HG02943 (cell line): ENCODE data around the gene SHQ1.
"Not testable (repeated sequence)": the region's sequence is repeated elsewhere in the genome, so short reads cannot be mapped to it uniquely, and the experiment has no call there.

Experiments
- ATAC-seq: cut with Tn5 transposase; IDR thresholded peaks from one replicate; pipeline ENCODE4 v1.9.1; 2021; ENCODE audit warnings: mild to moderate bottlenecking, low read depth, moderate library complexity; ENCODE audit not compliant: unreplicated experiment

Gene SHQ1

GRCh38 chr3:72754582-72754981 is 93.7 kb downstream of the SHQ1 start:
- ATAC-seq: no peak

DNA sequence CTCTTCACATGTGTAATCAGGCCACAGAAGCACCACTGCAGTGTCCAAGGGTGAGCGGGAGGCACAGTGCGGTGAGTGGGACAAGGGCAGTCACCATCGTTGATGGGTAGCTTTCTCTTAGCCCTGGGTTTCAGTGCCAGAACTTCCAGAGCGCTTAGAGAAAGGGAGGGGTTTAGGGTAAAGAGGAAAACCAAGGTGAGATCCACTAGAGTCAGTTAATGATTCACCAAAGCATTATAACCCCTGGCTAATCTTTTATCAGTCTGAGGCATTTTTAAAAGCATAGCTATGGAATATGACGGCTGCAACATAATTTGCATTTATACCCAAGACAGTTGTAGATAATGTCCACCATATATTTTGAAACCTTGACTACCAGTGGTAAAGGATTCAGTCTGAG is 94.8 kb downstream of the SHQ1 start:
- no peak for ATAC-seq

DNA sequence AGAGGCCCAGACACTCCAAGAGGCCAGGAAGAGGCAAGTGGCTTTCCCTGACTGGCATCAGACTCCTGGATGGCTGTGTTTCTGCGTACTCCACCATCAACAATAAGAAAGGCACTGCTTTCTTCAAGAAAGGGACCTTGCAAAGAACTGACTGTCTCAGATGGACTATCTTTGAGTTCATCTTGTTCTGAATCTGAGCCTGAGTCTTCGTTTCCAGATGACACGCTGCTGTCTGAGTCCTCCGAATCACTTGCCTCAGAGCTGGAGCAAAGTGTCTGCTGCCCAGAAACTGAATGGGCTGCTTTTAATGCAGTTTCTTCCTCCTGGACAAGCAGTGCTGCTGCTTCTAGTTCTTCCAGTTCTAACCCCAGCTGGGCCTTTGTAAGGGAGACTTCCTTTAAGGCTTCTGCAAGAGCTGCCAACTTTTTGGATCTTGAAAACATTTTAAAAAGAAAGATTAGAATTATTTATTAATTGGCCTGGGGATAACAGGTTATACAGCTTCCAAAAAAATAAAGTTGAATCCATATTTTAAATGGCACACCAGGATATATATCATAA is 97.8 kb downstream of the SHQ1 start:
- ATAC-seq: no peak

GRCh38 chr3:72748659-72749058 is 99.6 kb downstream of the SHQ1 start:
- no peak for ATAC-seq

GRCh38 chr3:72746430-72747411 is 101.5 kb downstream of the SHQ1 start:
- ATAC-seq: no peak

DNA sequence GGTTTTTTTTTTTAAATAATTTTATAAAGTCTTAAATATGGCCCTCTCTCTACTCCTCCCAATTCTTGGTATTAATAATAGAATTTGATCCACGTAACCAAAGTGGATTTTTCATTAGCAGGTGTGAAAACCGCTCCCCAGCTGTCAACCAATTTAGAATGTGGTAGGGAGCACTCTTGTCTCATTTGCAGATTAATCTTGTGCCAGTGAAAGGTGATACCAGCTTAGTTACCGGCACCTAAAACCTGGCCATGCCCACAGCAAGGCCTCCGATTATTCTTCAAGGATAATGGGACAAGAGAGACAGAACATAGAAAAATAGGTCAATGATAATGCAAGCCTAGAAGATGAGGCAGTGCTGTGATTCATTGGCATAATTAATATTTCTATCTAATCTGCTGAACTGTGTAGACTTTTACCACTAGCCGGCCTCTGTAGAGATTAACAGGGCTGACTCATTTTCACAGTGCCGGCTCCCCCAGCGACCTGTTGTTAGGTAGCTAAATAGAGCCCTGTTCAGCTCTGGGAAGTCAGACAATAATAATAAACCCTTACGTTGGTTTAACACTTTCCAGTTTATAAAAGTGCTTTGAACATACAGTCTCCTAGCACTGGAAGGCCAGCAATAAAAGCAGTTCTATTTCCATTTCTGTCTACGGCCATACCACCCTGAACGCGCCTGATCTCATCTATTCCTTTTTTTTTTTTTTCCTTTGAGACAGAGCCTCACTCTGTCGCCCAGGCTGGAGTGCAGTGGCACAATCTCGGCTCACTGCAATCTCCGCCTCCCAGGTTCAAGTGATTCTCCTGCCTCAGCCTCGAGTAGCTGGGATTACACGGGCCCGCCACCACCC is 102.9 kb downstream of the SHQ1 start:
- ATAC-seq: no peak

DNA sequence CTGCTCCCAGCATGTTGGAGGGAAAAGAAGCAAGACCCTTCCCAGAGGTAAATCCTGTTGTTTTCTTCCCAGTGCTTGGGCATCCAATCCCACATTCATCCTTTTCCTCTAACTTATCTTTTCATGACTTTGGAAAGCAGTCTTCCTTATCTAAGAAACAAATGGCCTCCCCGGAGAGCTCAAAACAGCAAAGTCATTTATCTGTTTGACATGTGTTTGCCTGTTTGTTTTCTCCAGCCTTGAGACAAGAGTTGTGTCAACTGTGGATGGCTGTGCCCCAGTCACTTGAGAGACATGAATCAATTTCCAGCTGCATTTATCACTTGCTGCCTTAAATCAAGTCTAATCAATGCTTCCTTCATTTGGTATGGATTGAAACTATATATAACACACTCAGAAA is 103.9 kb downstream of the SHQ1 start:
- no peak for ATAC-seq

DNA sequence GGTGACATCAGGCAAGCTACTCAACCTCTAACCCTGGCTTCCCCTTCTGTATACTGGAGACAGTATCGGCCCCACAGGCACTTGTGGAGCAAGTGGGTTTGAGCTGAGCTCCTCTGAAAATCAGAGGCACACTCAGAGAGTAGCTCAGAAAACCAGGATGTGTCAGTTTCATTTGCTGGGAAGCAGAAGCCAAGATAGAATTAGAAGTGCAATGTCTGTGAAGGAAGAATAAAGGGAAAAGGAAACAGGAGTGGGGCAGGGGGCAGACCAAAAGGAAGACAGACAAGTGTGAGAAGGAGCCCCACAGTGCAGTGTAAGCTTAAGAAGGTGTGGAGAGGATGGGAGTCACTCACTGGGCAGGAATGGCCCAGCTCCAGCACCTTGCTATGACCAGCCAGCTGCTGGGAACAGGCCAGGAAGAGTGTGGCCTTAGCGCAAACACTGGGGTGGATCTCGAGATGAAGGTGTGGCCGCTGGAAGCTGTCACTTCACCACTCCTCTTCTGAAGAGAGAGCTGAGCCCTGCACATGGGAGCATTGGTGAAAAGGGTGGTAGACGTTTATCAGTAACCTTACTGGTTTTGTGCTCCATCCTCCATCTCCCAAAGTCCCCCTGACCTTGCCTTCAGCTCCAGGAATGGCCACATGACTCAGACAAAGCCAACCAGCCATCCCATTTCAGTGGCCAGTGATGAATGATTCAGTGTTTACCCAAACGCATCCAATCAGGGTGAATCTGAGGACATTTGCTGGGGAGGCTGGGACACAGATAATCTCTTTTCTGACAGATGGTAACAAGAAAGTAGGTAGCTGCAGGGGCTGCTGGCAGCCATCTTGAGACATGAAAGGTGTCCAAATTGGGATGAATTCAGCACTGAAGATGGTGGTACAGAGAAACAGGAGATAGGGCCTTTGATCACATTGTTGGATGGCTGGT is 108.4 kb downstream of the SHQ1 start:
- ATAC-seq: no peak

DNA sequence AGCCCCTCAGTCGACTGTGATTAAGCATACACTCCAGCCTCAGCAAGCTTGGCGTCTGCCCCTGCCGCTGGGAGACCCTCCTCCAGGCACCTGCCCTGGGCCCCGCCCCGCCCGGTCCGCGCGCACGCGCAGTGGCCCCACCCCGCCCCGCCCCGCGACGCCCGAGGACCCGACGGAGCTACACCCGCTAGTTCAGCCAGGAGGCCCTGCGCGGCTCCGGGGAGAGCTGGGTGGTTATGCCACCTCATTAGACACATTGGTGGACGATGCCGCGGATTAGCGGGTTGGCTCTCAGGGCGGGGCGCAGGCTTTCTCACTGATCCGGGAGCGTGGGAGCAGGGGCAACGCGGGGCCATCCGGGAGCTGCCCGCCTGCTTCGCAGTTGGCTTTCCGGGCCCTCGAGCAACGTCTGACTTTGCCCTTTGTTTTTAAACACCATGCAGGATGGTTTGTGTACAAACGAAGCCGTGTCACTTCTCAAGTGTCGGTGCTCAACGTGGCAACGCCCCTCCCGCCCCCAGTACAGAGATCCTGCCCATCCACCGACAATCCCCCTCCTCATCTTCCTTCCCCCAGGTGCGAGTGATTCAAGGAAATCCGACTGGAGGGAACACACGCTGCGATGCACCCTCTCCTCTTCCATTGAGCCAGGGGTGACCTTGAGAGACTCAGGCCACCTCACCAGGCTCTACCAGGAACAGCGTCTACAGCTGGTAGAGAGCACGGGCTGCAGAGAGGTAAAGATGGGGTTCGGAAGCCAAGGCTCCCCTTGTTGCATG is 109.3 kb downstream of the SHQ1 start:
- ATAC-seq: peak; percentile 69

DNA sequence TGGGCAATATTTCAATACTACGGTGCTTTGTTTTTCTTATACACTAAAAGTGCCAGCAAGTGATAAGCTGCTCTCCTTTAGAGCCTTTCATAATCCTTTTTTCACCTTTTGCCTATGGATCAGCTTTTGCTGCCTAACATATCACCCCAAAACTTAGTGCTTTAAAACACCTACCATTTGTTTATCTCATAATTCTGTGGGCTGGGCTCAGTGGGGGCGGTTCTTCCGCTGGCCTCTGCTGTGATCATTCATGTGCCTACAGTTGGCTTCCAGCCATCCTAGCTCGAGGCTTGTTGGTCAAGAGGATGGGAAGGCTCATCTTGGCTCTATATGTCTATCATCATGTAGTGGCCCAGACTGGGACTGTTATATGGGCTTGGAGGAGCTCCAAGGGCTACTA is 113.2 kb downstream of the SHQ1 start:
- not testable (repeated sequence) for ATAC-seq

DNA sequence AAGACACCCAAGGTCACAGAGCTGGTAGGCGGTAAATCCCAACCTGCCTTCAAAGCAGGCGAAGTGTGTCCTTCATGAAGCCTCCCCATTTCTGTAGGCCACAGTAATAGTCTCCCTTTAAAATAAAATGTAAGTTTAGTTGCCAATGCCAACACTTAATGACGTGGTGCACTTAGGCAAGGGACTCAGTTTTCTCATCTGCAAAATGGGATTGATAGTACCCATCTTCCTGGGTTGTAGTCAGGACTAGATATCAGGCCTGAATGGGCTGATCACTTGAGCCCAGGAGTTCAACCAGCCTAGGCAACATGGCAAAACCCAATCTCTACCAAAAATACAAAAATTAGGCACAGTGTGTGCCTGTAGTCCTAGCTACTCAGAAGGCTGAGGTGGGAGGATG is 114.6 kb downstream of the SHQ1 start:
- ATAC-seq: no peak

DNA sequence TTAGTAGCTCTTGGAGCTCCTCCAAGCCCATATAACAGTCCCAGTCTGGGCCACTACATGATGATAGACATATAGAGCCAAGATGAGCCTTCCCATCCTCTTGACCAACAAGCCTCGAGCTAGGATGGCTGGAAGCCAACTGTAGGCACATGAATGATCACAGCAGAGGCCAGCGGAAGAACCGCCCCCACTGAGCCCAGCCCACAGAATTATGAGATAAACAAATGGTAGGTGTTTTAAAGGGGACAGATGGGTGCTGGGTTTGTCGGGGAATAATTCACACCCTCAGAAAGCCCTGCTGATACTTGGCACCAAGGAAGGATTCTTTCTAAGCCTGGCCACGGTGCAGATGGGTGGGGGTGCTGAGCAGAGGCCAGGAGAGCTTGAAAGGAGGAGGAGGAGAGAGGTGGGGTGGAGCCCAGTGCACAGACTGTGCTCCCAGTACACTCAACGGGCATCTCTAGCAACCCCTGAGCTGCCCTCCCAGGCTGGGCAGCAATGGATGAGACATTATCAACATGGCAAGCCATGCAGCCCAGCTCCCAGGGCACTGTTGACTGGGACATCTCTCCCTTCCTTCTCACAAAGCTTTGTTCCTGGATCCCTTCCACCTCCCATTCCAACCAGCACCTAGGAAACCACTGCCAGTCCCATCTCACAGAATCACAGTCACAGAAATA is 115.4 kb downstream of the SHQ1 start:
- ATAC-seq: not testable (repeated sequence)

GRCh38 chr3:72728958-72729467 is 119.2 kb downstream of the SHQ1 start:
- ATAC-seq: no peak

DNA sequence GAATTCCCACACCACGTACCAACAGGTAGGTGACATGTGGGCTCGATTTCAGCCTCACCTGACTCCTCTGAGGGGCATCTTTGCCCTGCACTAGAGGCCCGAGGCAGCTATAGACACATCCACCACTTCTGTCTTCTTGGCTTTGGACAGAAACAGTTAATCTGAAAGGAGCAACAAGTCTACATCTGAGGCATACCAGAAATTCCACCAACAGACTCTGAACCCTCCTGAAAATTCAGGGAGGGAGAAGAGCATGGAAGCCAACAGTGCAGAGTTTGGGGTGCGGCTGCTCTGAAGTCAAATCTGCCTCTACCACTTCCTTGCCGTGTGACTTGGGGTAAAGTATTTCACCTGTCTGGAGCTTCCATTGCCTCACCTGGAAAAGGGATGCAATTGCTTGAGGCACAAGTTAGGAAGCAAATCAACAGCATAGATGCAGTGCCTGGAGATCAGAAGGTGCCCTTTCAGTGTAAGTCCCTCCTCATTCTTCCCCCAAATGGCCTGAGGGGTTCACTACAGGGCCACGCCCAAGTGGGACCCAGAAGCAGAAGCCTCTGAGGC is 119.8 kb downstream of the SHQ1 start:
- ATAC-seq: no peak

DNA sequence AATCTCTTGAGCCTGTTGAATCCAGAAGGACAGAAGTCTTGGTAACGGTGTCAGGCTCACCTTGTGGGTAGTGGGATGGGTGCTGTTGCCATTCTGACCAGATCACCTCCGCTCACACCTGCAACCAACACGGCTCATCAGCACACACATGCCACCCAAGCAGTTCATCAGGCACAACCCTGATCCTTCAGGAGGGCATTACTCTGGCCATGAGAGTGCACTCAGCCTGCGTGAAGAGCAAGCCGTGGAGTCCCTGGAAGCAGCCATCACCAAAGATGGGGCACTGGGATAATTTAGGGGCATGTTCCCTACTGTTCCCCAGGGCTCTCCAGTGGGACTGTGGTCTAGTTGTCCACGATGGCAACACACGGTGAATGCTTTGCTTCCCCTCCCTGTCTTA is 120.5 kb downstream of the SHQ1 start:
- no peak for ATAC-seq

DNA sequence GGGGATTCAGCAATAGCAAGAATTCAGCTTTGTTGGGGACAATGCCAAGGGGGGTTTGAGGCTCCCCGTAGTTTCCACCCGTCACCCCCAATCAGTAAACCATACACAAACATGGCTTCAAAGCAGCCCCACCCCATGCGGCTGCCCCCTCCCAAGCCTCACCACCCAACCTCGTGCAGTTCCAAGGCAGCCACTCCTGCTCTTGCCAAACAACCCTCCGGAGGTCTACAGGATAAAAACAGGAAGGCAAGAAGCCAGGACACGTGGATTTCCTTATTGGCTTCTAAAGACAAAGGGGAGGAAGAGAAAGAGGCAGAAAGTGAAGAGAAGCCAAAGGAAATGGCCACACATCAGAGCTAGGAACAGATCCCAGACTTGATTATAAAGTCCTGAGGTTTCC is 121.1 kb downstream of the SHQ1 start:
- no peak for ATAC-seq

DNA sequence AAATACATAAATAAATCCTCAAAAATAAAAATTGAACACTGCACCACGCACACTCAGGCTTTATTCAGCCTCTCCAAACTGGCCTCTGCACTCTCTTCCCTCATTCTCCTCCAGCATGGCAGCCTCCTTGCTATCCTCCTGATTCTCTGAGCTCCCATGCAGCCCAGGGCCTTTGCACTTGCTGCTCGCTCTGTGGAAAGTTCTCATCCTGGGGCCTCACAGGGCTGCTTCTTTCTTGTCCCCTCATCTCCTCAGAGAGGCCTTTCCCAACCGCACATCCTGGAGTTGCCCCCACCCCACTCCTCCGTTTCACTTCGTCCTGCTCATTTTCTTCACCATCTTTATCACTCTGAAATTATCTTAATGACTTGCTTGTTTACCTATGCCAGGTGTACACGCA is 123.0 kb downstream of the SHQ1 start:
- ATAC-seq: no peak

DNA sequence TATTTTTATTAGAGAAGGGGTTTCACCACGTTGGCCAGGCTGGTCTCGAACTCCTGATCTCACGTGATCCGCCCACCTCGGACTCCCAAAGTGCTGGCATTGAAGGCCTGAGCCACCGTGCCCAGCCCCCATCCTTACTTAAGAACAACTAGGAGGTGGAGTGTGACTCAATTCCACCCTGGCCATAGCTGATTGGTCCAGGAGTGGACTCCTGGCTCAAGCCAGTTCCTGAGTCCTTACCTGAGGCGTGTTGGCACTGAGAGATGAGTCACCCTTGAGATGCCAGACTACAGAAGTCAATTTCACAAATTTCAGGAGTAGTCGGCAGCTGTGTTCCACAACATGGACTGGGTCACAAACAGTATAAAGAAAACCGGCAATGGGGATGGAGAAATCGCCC is 124.2 kb downstream of the SHQ1 start:
- no peak for ATAC-seq
